HepG2 (cell line): ENCODE measurements around the gene XPC. TPM values are rescaled to one million over a fixed set of nuclear protein-coding genes. Genes with fewer than 3 reads are reported as not detected.

Experiments
- CREBL2 ChIP-seq: sonication (generic); formaldehyde crosslinking; IDR thresholded peaks from 2 replicates; pipeline ENCODE4 v1.8.1; 2023; ENCODE audit warnings: missing genetic modification reagents, mild to moderate bottlenecking, borderline replicate concordance
- ISX ChIP-seq: sonication (generic); formaldehyde crosslinking; conservative IDR thresholded peaks from 2 replicates; pipeline ENCODE4 v1.5.0; 2020; ENCODE audit warnings: missing genetic modification reagents
- MIER2 ChIP-seq: IDR thresholded peaks from 2 replicates; pipeline ENCODE4 v1.6.1; 2016; ENCODE audit warnings: missing biosample characterization, missing genetic modification reagents
- MTF2 ChIP-seq: sonication (generic); formaldehyde crosslinking; IDR thresholded peaks from 2 replicates; pipeline ENCODE4 v1.5.0; 2020; ENCODE audit warnings: missing genetic modification reagents, borderline replicate concordance
- NFRKB ChIP-seq: fragments of 450-650 bp; IDR thresholded peaks from 2 replicates; pipeline ENCODE4 v1.6.1; 2017
- NR2F1 ChIP-seq, 2 experiments: fragments of 450-650 bp in 1 of 2; formaldehyde crosslinking in 1 of 2; IDR thresholded peaks; 2 replicates each; pipeline versions ENCODE4 v1.5.0 to v1.6.1; 2016 to 2020; ENCODE audit warnings: mild to moderate bottlenecking in 1 of 2, missing compliant biosample characterization in 1 of 2, missing genetic modification reagents in 1 of 2, moderate library complexity in 1 of 2
- POLR2AphosphoS5 ChIP-seq: IDR thresholded peaks from 2 replicates; pipeline ENCODE4 v1.6.1; 2012; ENCODE audit warnings: low read depth, low read length
- RXRA ChIP-seq: sonication (generic); formaldehyde crosslinking; IDR thresholded peaks from 2 replicates; pipeline ENCODE4 v1.5.1; 2020; ENCODE audit warnings: missing genetic modification reagents
- SKIL ChIP-seq: sonication (generic); formaldehyde crosslinking; IDR thresholded peaks from 2 replicates; pipeline ENCODE4 v1.8.0; 2022; ENCODE audit warnings: missing genetic modification reagents, mild to moderate bottlenecking, moderate library complexity, borderline replicate concordance
- TSC22D2 ChIP-seq: sonication (generic); formaldehyde crosslinking; IDR thresholded peaks from 2 replicates; pipeline ENCODE4 v1.5.1; 2020; ENCODE audit warnings: missing genetic modification reagents, mild to moderate bottlenecking, borderline replicate concordance
- ZNF280D ChIP-seq: sonication (generic); formaldehyde crosslinking; IDR thresholded peaks from 2 replicates; pipeline ENCODE4 v1.5.1; 2020; ENCODE audit warnings: mild to moderate bottlenecking, missing genetic modification reagents
- ZNF446 ChIP-seq: sonication (generic); formaldehyde crosslinking; IDR thresholded peaks from 2 replicates; pipeline ENCODE4 v1.5.0; 2020; ENCODE audit warnings: mild to moderate bottlenecking, missing genetic modification reagents
- ZNF75D ChIP-seq: sonication (generic); formaldehyde crosslinking; IDR thresholded peaks from 2 replicates; pipeline ENCODE4 v1.8.1; 2023; ENCODE audit warnings: missing genetic modification reagents, mild to moderate bottlenecking, borderline replicate concordance
- ZNF782 ChIP-seq: sonication (generic); formaldehyde crosslinking; IDR thresholded peaks from 2 replicates; pipeline ENCODE4 v1.4.0; 2020; ENCODE audit warnings: missing genetic modification reagents, mild to moderate bottlenecking, borderline replicate concordance
- ZNF800 ChIP-seq: sonication (generic); formaldehyde crosslinking; IDR thresholded peaks from 2 replicates; pipeline ENCODE4 v1.4.0; 2020; ENCODE audit warnings: missing genetic modification reagents
- ZNF850 ChIP-seq: sonication (generic); formaldehyde crosslinking; conservative IDR thresholded peaks from 2 replicates; pipeline ENCODE4 v1.9.0; 2021; ENCODE audit warnings: mild to moderate bottlenecking, missing genetic modification reagents
- polyA plus RNA-seq, 8 experiments: library from polyadenylated mRNA; depleted of rRNA in 3 of 8; stranded (reverse) in 7 of 8; unstranded in 1 of 8; fragments of >200 nt; fragmentation: Illumina TruSeq in 4 of 8; extraction: Trizol in 4 of 8; gene quantifications; 2 replicates each; pipeline versions ENCODE4 v1.2.1 to v1.2.3, GENCODE V29; 2011 to 2016; ENCODE audit warnings: low read depth in 4 of 8, missing spikeins in 1 of 8, mixed read lengths in 1 of 8; ENCODE audit not compliant: insufficient read depth in 1 of 8
- total RNA-seq, 5 experiments: library from RNA; depleted of rRNA; stranded (reverse); fragments of >200 nt; fragmentation: Illumina TruSeq; extraction: Trizol; gene quantifications; 2 replicates each; pipeline ENCODE4 v1.2.3, GENCODE V29; 2016; ENCODE audit warnings: low read depth in 1 of 5
- TF ChIP-seq, protein P1 (sequence below): sonication (generic); formaldehyde crosslinking; IDR thresholded peaks from 2 replicates; pipeline ENCODE4 v1.4.0; 2020; ENCODE audit warnings: missing genetic modification reagents, borderline replicate concordance
- TF ChIP-seq, protein P2 (sequence below): sonication (generic); formaldehyde crosslinking; IDR thresholded peaks from 2 replicates; pipeline ENCODE4 v1.8.0; 2023; ENCODE audit warnings: mild to moderate bottlenecking, missing genetic modification reagents

XPC gene
- total and polyA plus RNA-seq, 2 of the 13 experiments (the other 11 are each of a cell fraction or from before 2014, with no cell fraction given), result 9.4 to 24.1 TPM

GRCh38 chr3:14124223-14124614 lies 54.2 kb downstream of the XPC start (continued):
- TF ChIP-seq RXRA, result peak; percentile 66
- TF ChIP-seq NR2F1 (CRISPR knock-in tag; IDR thresholded peaks at IDR 0.05), result peak; percentile 32 to 61; a peak in 3 of 4 replicates
- TF ChIP-seq CREBL2 (CRISPR knock-in tag), result no peak
- TF ChIP-seq MIER2 (CRISPR knock-in tag), result no peak
- TF ChIP-seq POLR2AphosphoS5, result no peak; the same call in none of the 2 replicates
- TF ChIP-seq MTF2 (CRISPR knock-in tag), result 0 out of 2 replicates have a peak, but pooled peaks have one; percentile 58
- TF ChIP-seq, protein P1, sequence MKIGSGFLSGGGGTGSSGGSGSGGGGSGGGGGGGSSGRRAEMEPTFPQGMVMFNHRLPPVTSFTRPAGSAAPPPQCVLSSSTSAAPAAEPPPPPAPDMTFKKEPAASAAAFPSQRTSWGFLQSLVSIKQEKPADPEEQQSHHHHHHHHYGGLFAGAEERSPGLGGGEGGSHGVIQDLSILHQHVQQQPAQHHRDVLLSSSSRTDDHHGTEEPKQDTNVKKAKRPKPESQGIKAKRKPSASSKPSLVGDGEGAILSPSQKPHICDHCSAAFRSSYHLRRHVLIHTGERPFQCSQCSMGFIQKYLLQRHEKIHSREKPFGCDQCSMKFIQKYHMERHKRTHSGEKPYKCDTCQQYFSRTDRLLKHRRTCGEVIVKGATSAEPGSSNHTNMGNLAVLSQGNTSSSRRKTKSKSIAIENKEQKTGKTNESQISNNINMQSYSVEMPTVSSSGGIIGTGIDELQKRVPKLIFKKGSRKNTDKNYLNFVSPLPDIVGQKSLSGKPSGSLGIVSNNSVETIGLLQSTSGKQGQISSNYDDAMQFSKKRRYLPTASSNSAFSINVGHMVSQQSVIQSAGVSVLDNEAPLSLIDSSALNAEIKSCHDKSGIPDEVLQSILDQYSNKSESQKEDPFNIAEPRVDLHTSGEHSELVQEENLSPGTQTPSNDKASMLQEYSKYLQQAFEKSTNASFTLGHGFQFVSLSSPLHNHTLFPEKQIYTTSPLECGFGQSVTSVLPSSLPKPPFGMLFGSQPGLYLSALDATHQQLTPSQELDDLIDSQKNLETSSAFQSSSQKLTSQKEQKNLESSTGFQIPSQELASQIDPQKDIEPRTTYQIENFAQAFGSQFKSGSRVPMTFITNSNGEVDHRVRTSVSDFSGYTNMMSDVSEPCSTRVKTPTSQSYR, result 0 out of 2 replicates have a peak, but pooled peaks have one; percentile 11
- no peak for TF ChIP-seq TSC22D2 (CRISPR knock-in tag)
- no peak for TF ChIP-seq NFRKB
- peak; percentile 64; the same call in 1 of the 2 replicates for TF ChIP-seq ZNF800 (CRISPR knock-in tag)
- peak; percentile 78; the same call in 1 of the 2 replicates for TF ChIP-seq ZNF782 (CRISPR knock-in tag)
- TF ChIP-seq ISX (CRISPR knock-in tag), result no peak
- TF ChIP-seq ZNF446 (CRISPR knock-in tag), result peak; percentile 48; the same call in 1 of the 2 replicates
- no peak for TF ChIP-seq ZNF850 (CRISPR knock-in tag)
- TF ChIP-seq SKIL (CRISPR knock-in tag), result no peak
- no peak for TF ChIP-seq ZNF280D (CRISPR knock-in tag)
- TF ChIP-seq, protein P2, sequence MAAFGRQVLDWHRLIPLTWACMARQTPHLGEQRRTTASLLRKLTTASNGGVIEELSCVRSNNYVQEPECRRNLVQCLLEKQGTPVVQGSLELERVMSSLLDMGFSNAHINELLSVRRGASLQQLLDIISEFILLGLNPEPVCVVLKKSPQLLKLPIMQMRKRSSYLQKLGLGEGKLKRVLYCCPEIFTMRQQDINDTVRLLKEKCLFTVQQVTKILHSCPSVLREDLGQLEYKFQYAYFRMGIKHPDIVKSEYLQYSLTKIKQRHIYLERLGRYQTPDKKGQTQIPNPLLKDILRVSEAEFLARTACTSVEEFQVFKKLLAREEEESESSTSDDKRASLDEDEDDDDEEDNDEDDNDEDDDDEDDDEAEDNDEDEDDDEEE, result no peak; the same call in 1 of the 2 replicates
- peak; percentile 34; the same call in 1 of the 2 replicates for TF ChIP-seq ZNF75D
